Measurements from ENCODE around the gene RPS6KA2.

Gene RPS6KA2

GRCh38 chr6:166438211-166438861 lies 188.7 kb downstream of the RPS6KA2 start:
- no peak for DNase-seq

- DNase-seq = no peak
These were observed 189.4 kb downstream of the RPS6KA2 start for GRCh38 chr6:166437661-166438060.

DNA sequence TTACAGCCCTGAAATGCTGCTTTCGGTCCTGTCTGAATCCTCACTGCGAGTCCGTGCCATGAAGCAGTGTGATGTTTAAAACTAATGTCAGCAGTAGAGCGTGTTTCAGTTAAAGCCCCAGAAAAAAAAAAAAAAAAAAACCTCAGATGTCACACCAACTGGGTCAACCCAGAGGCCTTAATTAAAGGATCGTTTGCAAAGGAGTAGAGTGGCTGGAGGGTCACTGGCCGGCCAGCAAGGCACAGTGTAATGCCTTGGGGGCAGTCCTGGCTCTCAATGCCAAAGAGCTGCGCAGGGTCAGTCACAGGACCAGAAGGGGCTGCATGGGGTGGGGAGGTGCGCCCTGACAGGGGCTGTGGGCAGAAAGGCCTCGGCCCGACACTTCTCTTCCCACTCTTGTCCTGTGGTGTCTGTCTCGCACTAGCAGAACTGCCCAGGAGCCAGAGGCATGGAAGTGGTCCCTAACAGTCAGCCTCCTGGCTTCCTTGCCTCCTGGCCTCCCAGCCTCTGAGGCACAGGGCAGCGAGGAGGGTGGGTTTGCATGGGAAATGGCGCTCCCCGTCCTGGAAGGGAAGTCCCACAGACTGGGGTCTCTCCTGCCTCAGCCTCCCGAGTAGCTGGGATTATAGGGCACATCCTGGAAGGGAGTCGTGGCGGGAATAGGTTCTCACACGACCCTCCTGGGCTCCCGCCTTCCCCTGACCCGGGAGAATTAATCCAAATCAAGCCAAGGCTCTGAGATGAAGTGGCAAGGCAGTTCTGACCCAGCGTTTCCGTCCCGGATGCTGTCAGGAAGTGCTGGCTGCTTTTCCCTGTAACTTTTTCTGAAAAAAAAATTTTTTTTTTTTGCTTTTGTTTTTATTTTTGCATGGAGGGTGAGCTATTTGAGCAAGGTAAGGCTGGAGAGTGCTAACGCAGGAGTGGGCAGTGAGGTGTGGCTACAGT lies 190.6 kb downstream of the RPS6KA2 start:
- DNase-seq = no peak

DNA sequence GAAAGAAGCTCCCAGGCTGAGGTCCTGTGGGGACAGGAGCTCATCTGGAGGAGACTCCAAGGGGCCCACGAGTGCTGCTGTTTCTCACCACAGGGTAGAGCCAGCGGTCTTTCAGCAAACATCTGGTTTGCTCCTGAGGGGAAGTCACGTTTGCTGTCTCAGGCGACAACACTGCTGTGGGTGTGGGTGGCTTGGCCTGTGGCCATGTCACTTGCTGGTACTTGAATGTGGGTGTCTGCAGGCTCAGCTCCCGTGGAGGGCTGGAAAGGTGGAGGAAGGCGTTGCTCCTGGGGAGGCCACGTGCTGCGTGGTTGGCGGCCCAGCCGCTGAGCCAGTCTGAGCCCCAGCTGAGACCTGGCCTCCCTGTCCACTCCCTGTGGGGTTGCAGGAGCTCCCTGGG lies 191.5 kb downstream of the RPS6KA2 start:
- DNase-seq = peak; percentile 47 to 53

- DNase-seq = no peak
These were observed 192.7 kb downstream of the RPS6KA2 start for GRCh38 chr6:166434336-166434735.

- DNase-seq = no peak
These were observed 194.0 kb downstream of the RPS6KA2 start for GRCh38 chr6:166433096-166433495.

- DNase-seq = no peak
These were observed 196.8 kb downstream of the RPS6KA2 start for GRCh38 chr6:166430269-166430668.

- DNase-seq = no peak
These were observed 202.6 kb downstream of the RPS6KA2 start for GRCh38 chr6:166424431-166424830.

DNA sequence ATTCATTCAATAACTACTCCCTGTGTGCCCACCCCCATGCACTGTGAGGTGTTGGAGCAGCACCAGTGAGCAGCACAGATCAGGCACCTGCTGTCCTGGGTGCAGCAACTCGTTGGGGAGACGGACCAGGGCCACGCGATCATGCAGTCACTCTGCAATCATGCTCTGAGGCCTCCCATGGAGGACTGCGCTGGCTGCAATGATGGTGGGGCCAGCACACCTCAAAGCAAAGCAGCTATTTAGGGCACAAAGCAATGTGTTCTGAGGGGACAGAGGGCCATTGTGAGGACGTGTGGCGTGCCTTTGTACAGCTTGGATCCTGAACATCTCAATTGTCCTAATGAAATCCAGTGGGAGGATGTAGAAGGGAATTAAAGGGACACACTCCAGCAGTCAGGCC lies 203.3 kb downstream of the RPS6KA2 start:
- DNase-seq = no peak

DNA sequence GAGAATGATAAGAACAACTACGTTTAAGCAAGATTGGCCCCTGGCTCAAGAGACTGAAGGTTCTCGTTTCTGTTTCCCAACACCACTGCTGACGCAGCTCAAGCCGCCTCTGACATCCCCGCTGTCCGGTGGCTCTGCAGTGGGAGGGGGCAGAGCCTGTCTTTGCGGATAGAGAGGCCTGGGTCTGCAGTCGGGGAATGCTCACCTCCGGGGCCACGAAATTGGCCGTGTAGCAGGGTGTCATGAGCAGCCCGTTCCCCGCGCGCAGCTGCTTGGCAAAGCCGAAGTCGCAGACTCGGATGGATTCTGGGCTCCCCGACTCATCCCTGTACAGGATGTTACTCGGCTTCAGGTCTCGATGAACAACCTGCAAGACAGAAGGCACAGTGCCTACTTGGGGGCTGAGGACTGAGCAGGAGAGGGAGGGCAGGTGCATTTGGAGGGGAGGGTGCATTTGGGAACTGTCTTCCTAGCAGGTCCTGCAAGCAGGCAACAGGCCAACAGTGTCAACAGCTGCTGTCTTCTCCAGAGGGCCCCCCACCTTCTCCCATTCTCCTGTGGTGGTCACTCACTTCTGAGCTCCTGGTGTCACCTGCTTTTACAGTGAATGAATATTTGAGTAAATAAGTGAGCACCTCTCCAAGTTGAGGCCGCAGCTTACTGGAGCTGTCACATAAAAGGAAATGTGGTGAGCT lies 203.9 kb downstream of the RPS6KA2 start:
- no peak for DNase-seq

GRCh38 chr6:166422201-166422940 lies 204.7 kb downstream of the RPS6KA2 start:
- no peak for DNase-seq

DNA sequence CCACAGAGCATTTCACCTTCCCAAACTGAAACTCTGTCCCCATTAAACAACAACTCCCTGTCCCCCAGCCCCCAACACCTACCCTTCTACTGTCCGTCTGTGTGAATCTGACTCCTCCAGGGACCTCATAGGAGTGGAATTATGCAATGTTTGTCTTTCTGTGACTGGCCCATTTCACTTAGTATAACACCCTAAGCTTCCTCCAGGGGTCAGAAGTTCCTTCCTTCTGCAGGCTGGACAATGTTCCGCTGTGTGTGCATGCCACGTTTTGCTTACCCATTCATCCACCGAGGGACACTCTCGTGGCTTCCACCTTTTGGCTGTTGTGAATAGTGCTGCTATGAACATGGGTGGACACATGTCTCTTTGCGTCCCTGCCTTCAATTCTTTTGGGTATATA lies 206.7 kb downstream of the RPS6KA2 start:
- no peak for DNase-seq

- no peak for DNase-seq
These were observed 207.3 kb downstream of the RPS6KA2 start for GRCh38 chr6:166419717-166420116.

- peak; percentile 57 to 64 for DNase-seq
These were observed 207.8 kb downstream of the RPS6KA2 start for GRCh38 chr6:166419286-166419685.

DNA sequence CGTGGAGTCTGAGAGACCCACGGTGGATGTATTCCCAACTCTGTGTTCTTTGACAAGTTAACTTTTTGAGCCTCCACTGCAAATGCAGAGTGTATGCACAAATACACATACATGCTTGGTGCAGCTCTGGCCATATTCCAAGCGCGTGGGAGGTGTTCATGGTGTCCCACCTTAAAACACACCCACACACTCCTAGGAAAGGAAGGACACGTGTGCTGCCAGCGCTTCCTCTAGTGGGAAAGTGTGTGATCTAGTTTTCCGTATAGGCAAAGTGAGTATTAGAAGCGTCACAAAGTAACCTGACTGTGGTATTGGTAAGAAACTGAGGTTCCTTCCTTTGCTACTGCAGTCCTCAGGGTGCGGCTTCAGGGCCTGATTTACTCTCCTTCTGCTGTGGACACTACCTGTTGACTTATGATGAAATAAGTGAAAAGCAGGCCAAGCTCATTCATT lies 208.3 kb downstream of the RPS6KA2 start:
- no peak for DNase-seq

DNA sequence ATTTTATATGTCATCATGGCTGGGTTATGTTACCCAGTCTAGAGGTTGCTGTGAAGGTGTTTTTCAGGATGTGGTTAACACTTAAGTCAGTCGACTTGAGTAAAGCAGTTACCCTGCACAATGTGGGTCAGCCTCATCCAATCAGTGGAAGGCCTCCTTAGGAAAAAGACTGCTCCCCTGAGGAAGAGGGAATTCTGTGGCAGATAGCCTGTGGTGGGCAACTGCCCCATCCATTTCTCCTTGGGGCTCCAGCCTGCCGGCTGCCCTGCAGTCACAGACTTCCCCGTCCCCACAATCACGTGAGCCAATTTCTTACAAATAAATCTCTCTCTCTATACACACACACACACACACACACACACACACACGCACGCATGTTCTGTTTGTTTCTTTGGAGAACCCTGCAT lies 209.8 kb downstream of the RPS6KA2 start:
- DNase-seq = peak; percentile 50 to 79

- no peak for DNase-seq
These were observed 211.2 kb downstream of the RPS6KA2 start for GRCh38 chr6:166415833-166416347.

- DNase-seq = peak; percentile 21 to 50
These were observed 211.7 kb downstream of the RPS6KA2 start for GRCh38 chr6:166415306-166415705.

DNA sequence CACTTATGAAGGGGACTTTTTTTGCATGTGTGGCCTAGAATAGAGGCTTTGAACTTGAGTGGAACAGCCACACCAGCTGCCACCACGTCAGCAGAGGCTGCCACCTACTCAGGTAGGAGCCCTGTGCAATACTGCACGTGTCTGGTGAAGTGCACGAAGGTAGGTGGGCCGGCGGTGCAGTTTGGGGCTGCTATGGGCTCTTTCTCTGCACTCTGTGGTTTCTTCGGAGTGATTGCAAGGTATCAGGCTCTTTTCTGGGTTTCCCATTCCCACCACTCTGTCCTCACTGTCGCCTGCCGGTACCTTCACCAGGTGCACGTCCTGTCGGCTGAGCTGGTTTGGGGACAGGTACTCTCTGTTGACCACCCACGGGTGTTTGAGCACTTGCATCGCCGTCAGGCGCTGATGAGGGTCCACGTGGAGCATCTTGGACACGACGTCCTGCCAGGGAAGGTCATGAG lies 213.5 kb downstream of the RPS6KA2 start:
- no peak for DNase-seq

- DNase-seq = no peak
These were observed 214.1 kb downstream of the RPS6KA2 start for GRCh38 chr6:166412911-166413384.

GRCh38 chr6:166412156-166412910 lies 214.7 kb downstream of the RPS6KA2 start:
- no peak for DNase-seq
